Choroid plexus epithelial cell (primary cell): ENCODE data around the gene TBX5.

Experiments used
- DNase-seq: peaks from one replicate; pipeline ENCODE4 v3.0.0-alpha.2; 2010; ENCODE audit warnings: low read depth
- H3K4me3 ChIP-seq: 2 replicates; pipeline ENCODE4 v1.5.1; 2011; ENCODE audit warnings: low read depth, mild to moderate bottlenecking, control low read depth, low read length, moderate library complexity
- CTCF ChIP-seq: conservative IDR thresholded peaks from 2 replicates; pipeline ENCODE4 v1.5.1; 2011; ENCODE audit warnings: low read depth, mild to moderate bottlenecking, control low read depth, inconsistent platforms, low read length, moderate library complexity

The TBX5 gene

GRCh38 chr12:114404926-114405518 is 922 bp downstream of the TBX5 start:
- TF ChIP-seq CTCF = no peak
- no peak overlapping the region for H3K4me3 ChIP-seq
- no peak for DNase-seq

- no peak overlapping the region for H3K4me3 ChIP-seq
- DNase-seq = no peak
- TF ChIP-seq CTCF = no peak
Measured at GRCh38 chr12:114404083-114404925, 1.6 kb downstream of the TBX5 start.

GRCh38 chr12:114403690-114404066 is 2.3 kb downstream of the TBX5 start:
- no peak for DNase-seq
- no peak for TF ChIP-seq CTCF
- H3K4me3 ChIP-seq = no peak overlapping the region

GRCh38 chr12:114403011-114403689 is 2.8 kb downstream of the TBX5 start:
- H3K4me3 ChIP-seq = no peak overlapping the region
- DNase-seq = no peak
- TF ChIP-seq CTCF = no peak

GRCh38 chr12:114402084-114402717 is 3.7 kb downstream of the TBX5 start:
- no peak for TF ChIP-seq CTCF
- no peak for DNase-seq
- no peak overlapping the region for H3K4me3 ChIP-seq

- TF ChIP-seq CTCF = no peak
- no peak for DNase-seq
- H3K4me3 ChIP-seq = no peak overlapping the region
Measured at GRCh38 chr12:114401328-114402083, 4.4 kb downstream of the TBX5 start.
